Measurements from ENCODE around the gene MFN2.
"Not testable (repeated sequence)": the region's sequence is repeated elsewhere in the genome, so short reads cannot be mapped to it uniquely, and the experiment has no call there.

DNA sequence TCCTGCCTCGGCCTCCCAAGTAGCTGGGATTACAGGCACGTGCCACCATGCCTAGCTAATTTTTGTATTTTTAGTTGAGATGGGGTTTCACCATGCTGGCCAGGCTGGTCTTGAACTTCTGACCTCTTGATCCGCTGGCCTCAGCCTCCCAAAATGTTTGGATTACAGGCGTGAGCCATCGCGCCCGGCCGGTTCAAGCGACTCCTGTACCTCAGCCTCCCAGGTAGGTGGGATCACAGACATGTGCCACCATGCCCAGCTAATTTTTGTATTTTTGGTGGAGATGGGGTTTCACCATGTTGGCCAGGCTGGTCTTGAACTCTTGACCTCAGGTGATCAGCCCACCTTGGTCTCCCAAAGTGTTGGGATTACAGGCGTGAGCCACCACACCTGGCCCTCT lies 44.5 kb upstream of the MFN2 start:
- TF ChIP-seq, protein P1, sequence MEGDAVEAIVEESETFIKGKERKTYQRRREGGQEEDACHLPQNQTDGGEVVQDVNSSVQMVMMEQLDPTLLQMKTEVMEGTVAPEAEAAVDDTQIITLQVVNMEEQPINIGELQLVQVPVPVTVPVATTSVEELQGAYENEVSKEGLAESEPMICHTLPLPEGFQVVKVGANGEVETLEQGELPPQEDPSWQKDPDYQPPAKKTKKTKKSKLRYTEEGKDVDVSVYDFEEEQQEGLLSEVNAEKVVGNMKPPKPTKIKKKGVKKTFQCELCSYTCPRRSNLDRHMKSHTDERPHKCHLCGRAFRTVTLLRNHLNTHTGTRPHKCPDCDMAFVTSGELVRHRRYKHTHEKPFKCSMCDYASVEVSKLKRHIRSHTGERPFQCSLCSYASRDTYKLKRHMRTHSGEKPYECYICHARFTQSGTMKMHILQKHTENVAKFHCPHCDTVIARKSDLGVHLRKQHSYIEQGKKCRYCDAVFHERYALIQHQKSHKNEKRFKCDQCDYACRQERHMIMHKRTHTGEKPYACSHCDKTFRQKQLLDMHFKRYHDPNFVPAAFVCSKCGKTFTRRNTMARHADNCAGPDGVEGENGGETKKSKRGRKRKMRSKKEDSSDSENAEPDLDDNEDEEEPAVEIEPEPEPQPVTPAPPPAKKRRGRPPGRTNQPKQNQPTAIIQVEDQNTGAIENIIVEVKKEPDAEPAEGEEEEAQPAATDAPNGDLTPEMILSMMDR (IDR thresholded peaks at IDR 0.05), result not testable (repeated sequence)
- TF ChIP-seq POLR2A, POLR2AphosphoS5 (IDR thresholded peaks at IDR 0.05): not testable (repeated sequence)
